Measurements from ENCODE around the gene SET. TPM values are rescaled to one million over a fixed set of nuclear protein-coding genes. Genes with fewer than 3 reads are reported as not detected.

The SET gene
- polyA plus RNA-seq, 1 of the 3 experiments (the other 2 are of a cell fraction): 64.6 TPM

DNA sequence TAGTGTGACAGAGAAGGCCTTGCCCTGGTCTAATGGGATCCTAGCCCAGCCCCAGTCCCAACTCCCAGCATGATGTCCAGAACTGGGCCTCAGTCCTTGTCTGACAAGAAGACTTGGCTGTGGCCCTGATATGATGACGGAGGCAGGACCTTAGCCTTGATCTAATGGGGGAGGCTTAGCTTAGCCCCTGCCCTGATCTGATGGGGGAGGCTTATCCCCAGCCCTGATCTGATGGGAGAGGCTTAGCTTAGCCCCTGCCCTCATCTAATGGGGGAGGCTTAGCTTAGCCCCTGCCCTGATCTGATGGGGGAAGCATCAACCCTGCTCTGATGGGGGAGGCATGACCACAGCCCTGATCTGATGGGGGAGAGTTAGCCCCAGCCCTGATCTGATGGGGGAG lies 17.0 kb downstream of the SET start (continued):
- TF ChIP-seq NFIC (IDR thresholded peaks at IDR 0.05; ENCODE audit: borderline replicate concordance) (no peak), MEF2A (IDR thresholded peaks at IDR 0.05; ENCODE audit: borderline replicate concordance, low read depth) (no peak), POLR2AphosphoS5 (IDR thresholded peaks at IDR 0.05; ENCODE audit: low read depth, low read length) (no peak), CHD2 (IDR thresholded peaks at IDR 0.05; ENCODE audit: low read length, partially characterized antibody) (no peak), TCF12 (IDR thresholded peaks at IDR 0.05) (no peak), EZH2phosphoT487 (IDR thresholded peaks at IDR 0.05; ENCODE audit: borderline replicate concordance, low read depth) (no peak)
- TF ChIP-seq, protein P1, sequence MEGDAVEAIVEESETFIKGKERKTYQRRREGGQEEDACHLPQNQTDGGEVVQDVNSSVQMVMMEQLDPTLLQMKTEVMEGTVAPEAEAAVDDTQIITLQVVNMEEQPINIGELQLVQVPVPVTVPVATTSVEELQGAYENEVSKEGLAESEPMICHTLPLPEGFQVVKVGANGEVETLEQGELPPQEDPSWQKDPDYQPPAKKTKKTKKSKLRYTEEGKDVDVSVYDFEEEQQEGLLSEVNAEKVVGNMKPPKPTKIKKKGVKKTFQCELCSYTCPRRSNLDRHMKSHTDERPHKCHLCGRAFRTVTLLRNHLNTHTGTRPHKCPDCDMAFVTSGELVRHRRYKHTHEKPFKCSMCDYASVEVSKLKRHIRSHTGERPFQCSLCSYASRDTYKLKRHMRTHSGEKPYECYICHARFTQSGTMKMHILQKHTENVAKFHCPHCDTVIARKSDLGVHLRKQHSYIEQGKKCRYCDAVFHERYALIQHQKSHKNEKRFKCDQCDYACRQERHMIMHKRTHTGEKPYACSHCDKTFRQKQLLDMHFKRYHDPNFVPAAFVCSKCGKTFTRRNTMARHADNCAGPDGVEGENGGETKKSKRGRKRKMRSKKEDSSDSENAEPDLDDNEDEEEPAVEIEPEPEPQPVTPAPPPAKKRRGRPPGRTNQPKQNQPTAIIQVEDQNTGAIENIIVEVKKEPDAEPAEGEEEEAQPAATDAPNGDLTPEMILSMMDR (IDR thresholded peaks at IDR 0.05): no peak

DNA sequence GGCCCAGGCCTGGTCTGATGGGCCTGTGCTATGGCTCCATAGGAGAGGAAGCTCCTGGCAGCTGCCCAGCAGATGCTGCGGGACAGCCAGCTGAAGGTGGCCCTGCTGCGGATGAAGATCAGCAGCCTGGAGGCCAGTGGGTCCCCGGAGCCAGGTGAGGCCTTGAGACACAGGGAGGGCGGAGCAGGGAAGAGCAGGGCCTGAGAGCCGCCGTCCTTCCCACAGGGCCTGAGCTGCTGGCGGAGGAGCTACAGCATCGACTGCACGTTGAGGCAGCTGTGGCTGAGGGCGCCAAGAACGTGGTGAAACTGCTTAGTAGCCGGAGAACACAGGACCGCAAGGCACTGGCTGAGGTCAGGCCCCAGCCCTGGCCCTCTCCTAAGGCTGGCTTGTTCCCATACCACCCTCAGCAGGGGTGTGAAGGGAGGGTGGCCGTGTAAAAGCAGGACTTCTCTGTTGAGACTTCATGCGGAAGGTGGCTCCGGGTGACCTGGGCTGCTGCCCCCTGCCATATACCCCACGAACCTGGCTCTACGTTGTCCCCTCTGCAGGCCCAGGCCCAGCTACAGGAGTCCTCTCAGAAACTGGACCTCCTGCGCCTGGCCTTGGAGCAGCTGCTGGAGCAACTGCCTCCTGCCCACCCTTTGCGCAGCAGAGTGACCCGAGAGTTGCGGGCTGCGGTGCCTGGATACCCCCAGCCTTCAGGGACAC lies 17.8 kb downstream of the SET start:
- Histone ChIP-seq H2AFZ (ENCODE audit: low read depth) (no peak overlapping the region), H3K27me3 (ENCODE audit: insufficient read depth) (no peaks in the 10 kb centered on the region), H4K20me1 (ENCODE audit: insufficient read depth) (no peaks in the 10 kb centered on the region), H3F3A (replicated peaks; ENCODE audit: insufficient read depth) (no peaks in the 10 kb centered on the region), H3K9me3 (no peaks in the 10 kb centered on the region), H3K36me3 (replicated peaks in 1 of 2; ENCODE audit: control insufficient read depth in 1 of 2, insufficient read depth in 2 of 2, low read length in 1 of 2) (no peaks in the 10 kb centered on the region), H3K4me3 (ENCODE audit: low read depth in 2 of 2, low read length in 1 of 2) (no peak overlapping the region), H3K27ac (ENCODE audit: low read depth in 2 of 2, low read length in 1 of 2) (no peak overlapping the region), H3K9me2 (no peaks in the 10 kb centered on the region), H3K4me1 (ENCODE audit: control insufficient read depth in 1 of 2, insufficient read depth in 2 of 2, low read depth in 1 of 2, low read length in 1 of 2) (peaks cover 0 to 4% of the 10 kb centered on the region in 2 experiments; a peak in 1 of 4 replicates), H3K79me2 (ENCODE audit: insufficient read depth) (no peaks in the 10 kb centered on the region), H3K4me2 (no peak overlapping the region), H3K9ac (no peak overlapping the region)
- WGBS (ENCODE audit: low lambda C conversion rate): 75% methylated on average over 4 of the region's 23 CpGs
- no peak for TF ChIP-seq GATA2 (CRISPR knock-in tag; IDR thresholded peaks at IDR 0.05)
- TF ChIP-seq RFX5 (IDR thresholded peaks at IDR 0.05; ENCODE audit: low read length): no peak
- TF ChIP-seq JUND (IDR thresholded peaks at IDR 0.05): no peak
- ChIA-PET POLR2A (interaction anchor here (0.6 to 0.9 kb wide), 3 partner anchors 17 to 258 kb away, joined by 3 to 4 read pairs (median 3); partner anchors contain the start of gene ZDHHC12), CTCF (interaction anchor here (1.0 to 1.6 kb wide), 5 partner anchors 13 to 221 kb away, joined by 3 to 6 read pairs (median 5); partner anchors contain the start of gene ENDOG)
- no peak for DNase-seq

- CTCF ChIA-PET: interaction anchor here (1.0 to 1.6 kb wide), 3 partner anchors 14 to 111 kb away, joined by 3 to 5 read pairs (median 4); partner anchors contain the start of gene ENDOG
- WGBS (ENCODE audit: low lambda C conversion rate): over 99% methylated on average over 8 of the region's 8 CpGs
- peaks cover 0 to 4% of the 10 kb centered on the region in 2 experiments; a peak in 1 of 4 replicates for H3K4me1 ChIP-seq (ENCODE audit: control insufficient read depth in 1 of 2, insufficient read depth in 2 of 2, low read depth in 1 of 2, low read length in 1 of 2)
- no peaks in the 10 kb centered on the region for H3K36me3 ChIP-seq (replicated peaks in 1 of 2; ENCODE audit: control insufficient read depth in 1 of 2, insufficient read depth in 2 of 2, low read length in 1 of 2)
- no peak overlapping the region for H3K4me3 ChIP-seq (ENCODE audit: low read depth in 2 of 2, low read length in 1 of 2)
- H3K9ac ChIP-seq: no peak overlapping the region
- H2AFZ ChIP-seq (ENCODE audit: low read depth): no peak overlapping the region
- no peak for DNase-seq
- no peak overlapping the region for H3K27ac ChIP-seq (ENCODE audit: low read depth in 2 of 2, low read length in 1 of 2)
- POLR2A ChIA-PET: no interaction called here
- H3K27me3 ChIP-seq (ENCODE audit: insufficient read depth): no peaks in the 10 kb centered on the region
- H3K79me2 ChIP-seq (ENCODE audit: insufficient read depth): no peaks in the 10 kb centered on the region
- no peaks in the 10 kb centered on the region for H3K9me2 ChIP-seq
- H3K4me2 ChIP-seq: no peak overlapping the region
- H3K9me3 ChIP-seq: no peaks in the 10 kb centered on the region
- TF ChIP-seq, protein P2, sequence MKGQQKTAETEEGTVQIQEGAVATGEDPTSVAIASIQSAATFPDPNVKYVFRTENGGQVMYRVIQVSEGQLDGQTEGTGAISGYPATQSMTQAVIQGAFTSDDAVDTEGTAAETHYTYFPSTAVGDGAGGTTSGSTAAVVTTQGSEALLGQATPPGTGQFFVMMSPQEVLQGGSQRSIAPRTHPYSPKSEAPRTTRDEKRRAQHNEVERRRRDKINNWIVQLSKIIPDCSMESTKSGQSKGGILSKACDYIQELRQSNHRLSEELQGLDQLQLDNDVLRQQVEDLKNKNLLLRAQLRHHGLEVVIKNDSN (IDR thresholded peaks at IDR 0.05; ENCODE audit: borderline replicate concordance, low read depth): no peak
- TF ChIP-seq POLR2AphosphoS5 (IDR thresholded peaks at IDR 0.05; ENCODE audit: low read depth, low read length) (no peak), GATA2 (CRISPR knock-in tag; IDR thresholded peaks at IDR 0.05) (no peak), ELF1 (IDR thresholded peaks at IDR 0.05) (no peak), NFIC (IDR thresholded peaks at IDR 0.05; ENCODE audit: borderline replicate concordance) (no peak)
- no peaks in the 10 kb centered on the region for H4K20me1 ChIP-seq (ENCODE audit: insufficient read depth)
- H3F3A ChIP-seq (replicated peaks; ENCODE audit: insufficient read depth): no peaks in the 10 kb centered on the region
Measured at GRCh38 chr9:128707446-128707845, 18.4 kb downstream of the SET start.

Measured in SK-N-SH (cell line).